Natural killer cell (primary cell): ENCODE results near the gene SNX5. TPM values are rescaled to one million over a fixed set of nuclear protein-coding genes. Genes with fewer than 3 reads are reported as not detected.
A peak's percentile ranks its signal among the peaks of the same experiment; 100 is the strongest.
"Not testable (repeated sequence)": the region's sequence is repeated elsewhere in the genome, so short reads cannot be mapped to it uniquely, and the experiment has no call there.

ENCODE experiments used
- ATAC-seq, 3 donors: fragments of 150-1000 bp in 2 of 3; fragments of 200-7000 bp in 1 of 3; cut with Tn5 transposase; 1 replicate in 1 of 3; 2 replicates in 2 of 3; pipeline ENCODE4 v1.10.0; 2021; ENCODE audit warnings: mild to moderate bottlenecking in 2 of 3, moderate library complexity in 2 of 3
- DNase-seq, 2 donors: peaks; one replicate each; pipeline versions ENCODE4 v3.0.0 to v3.0.0-alpha.2; 2013 to 2021; ENCODE audit warnings: mixed read lengths in 1 of 2
- H3K27ac ChIP-seq: one replicate; pipeline ENCODE4 v1.5.1; 2013; ENCODE audit warnings: mild to moderate bottlenecking, low read length
- H3K27me3 ChIP-seq: one replicate; pipeline ENCODE4 v1.6.1; 2013; ENCODE audit warnings: low read length; ENCODE audit not compliant: control insufficient read depth, insufficient read depth
- H3K36me3 ChIP-seq: one replicate; pipeline ENCODE4 v1.6.1; 2013; ENCODE audit warnings: low read length; ENCODE audit not compliant: control insufficient read depth, insufficient read depth
- H3K4me1 ChIP-seq: one replicate; pipeline ENCODE4 v1.6.1; 2013; ENCODE audit warnings: low read length; ENCODE audit not compliant: control insufficient read depth, insufficient read depth
- H3K4me3 ChIP-seq: one replicate; pipeline ENCODE4 v1.5.1; 2013; ENCODE audit warnings: low read length
- H3K9me3 ChIP-seq: one replicate; pipeline ENCODE4 v1.6.1; 2013; ENCODE audit warnings: low read length; ENCODE audit not compliant: control insufficient read depth, insufficient read depth
- H3K27ac Mint-ChIP-seq, 2 donors: one replicate each; pipeline ENCODE4 v1.8.0; 2022; ENCODE audit warnings: mild to moderate bottlenecking in 2 of 2, mixed read lengths in 2 of 2, moderate library complexity in 1 of 2
- H3K27me3 Mint-ChIP-seq, 2 donors: one replicate each; pipeline ENCODE4 v1.8.0; 2022; ENCODE audit warnings: low read depth in 2 of 2, mixed read lengths in 2 of 2
- H3K36me3 Mint-ChIP-seq: one replicate; pipeline ENCODE4 v1.8.0; 2022; ENCODE audit warnings: mixed read lengths
- H3K4me1 Mint-ChIP-seq, 2 donors: one replicate each; pipeline ENCODE4 v1.8.0; 2022; ENCODE audit warnings: mixed read lengths in 2 of 2
- H3K4me3 Mint-ChIP-seq: one replicate; pipeline ENCODE4 v1.8.0; 2022; ENCODE audit warnings: mild to moderate bottlenecking, moderate library complexity, mixed read lengths
- H3K9me3 Mint-ChIP-seq, 2 donors: one replicate each; pipeline ENCODE4 v1.8.0; 2022; ENCODE audit warnings: mixed read lengths in 2 of 2
- WGBS: methylation state at CpG from one replicate; pipeline ENCODE4 v1.1.7; 2013; ENCODE audit warnings: missing lambda C conversion rate; ENCODE audit not compliant: insufficient coverage; 5-methylcytosine and 5-hydroxymethylcytosine counted together
- intact Hi-C: fragments of 100-400 bp; cut with micrococcal nuclease; formaldehyde crosslinking; loops from one replicate; pipeline ENCODE4 v1.14.2; 2022
- total RNA-seq, 4 donors: library from RNA; stranded (reverse); fragments of 120-200 nt in 1 of 4; gene quantifications; one replicate each; pipeline versions ENCODE4 v1.2.3 to v1.2.4, GENCODE V29; 2013 to 2022
- TF ChIP-seq, protein P1 (sequence below): fragments of 200-600 bp; IDR thresholded peaks from one replicate; pipeline ENCODE4 v1.8.0; 2022; ENCODE audit warnings: antibody characterized with exemption

The SNX5 gene
- total RNA-seq, 3 donors from 2014 or later (not counting 1 experiment from before 2014, with no cell fraction given) = 62.3 to 85.4 (median 72.1) TPM

DNA sequence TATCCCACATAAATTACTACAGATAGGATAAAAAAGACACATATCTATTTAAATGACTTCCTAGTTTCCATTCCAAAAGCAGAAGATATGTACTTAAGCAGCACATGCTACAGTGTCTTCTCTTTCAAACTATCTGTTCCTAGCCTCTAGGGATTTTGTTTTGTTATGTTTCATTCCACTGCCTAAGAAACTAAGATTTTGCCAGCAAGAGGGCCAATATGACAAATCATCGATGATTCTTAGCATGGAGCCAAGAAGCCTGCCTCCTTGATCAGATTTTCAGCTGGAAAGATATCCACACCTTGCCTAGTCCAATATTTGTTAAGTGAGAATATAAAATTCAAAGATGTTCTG is 7.0 kb downstream of the SNX5 start:
- no peak for ATAC-seq
- Histone ChIP-seq H3K36me3 (peaks cover 3% of the 10 kb centered on the region), H3K4me1 (peaks cover 55% of the 10 kb centered on the region), H3K9me3 (no peaks in the 10 kb centered on the region), H3K27ac (no peak overlapping the region), H3K27me3 (no peaks in the 10 kb centered on the region), H3K4me3 (no peak overlapping the region)
- peak overlapping the region; percentile 95 to 98 for H3K27ac Mint-ChIP-seq
- 67% methylated on average over 1 of the region's 1 CpG for WGBS
- no peaks in the 10 kb centered on the region for H3K9me3 Mint-ChIP-seq
- peaks cover 83 to 87% of the 10 kb centered on the region in 2 donors for H3K4me1 Mint-ChIP-seq
- TF ChIP-seq, protein P1, sequence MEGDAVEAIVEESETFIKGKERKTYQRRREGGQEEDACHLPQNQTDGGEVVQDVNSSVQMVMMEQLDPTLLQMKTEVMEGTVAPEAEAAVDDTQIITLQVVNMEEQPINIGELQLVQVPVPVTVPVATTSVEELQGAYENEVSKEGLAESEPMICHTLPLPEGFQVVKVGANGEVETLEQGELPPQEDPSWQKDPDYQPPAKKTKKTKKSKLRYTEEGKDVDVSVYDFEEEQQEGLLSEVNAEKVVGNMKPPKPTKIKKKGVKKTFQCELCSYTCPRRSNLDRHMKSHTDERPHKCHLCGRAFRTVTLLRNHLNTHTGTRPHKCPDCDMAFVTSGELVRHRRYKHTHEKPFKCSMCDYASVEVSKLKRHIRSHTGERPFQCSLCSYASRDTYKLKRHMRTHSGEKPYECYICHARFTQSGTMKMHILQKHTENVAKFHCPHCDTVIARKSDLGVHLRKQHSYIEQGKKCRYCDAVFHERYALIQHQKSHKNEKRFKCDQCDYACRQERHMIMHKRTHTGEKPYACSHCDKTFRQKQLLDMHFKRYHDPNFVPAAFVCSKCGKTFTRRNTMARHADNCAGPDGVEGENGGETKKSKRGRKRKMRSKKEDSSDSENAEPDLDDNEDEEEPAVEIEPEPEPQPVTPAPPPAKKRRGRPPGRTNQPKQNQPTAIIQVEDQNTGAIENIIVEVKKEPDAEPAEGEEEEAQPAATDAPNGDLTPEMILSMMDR = no peak
- H3K4me3 Mint-ChIP-seq = peak overlapping the region; percentile 21
- no peak for DNase-seq
- intact Hi-C loops = loop anchor here (10.0 kb wide), 2 partner anchors 457 to 1227 kb away; partner anchors contain the start of gene SNRPB2
- H3K36me3 Mint-ChIP-seq = no peaks in the 10 kb centered on the region
- H3K27me3 Mint-ChIP-seq = no peaks in the 10 kb centered on the region

- Mint-ChIP-seq H3K27me3 (no peaks in the 10 kb centered on the region), H3K4me3 (no peak overlapping the region), H3K27ac (peak overlapping the region; percentile 95 to 98), H3K4me1 (peaks cover 80 to 82% of the 10 kb centered on the region in 2 donors), H3K36me3 (no peaks in the 10 kb centered on the region), H3K9me3 (no peaks in the 10 kb centered on the region)
- Histone ChIP-seq H3K4me3 (no peak overlapping the region), H3K27ac (peak overlapping the region; percentile 4), H3K36me3 (peaks cover 3% of the 10 kb centered on the region), H3K27me3 (no peaks in the 10 kb centered on the region), H3K4me1 (peaks cover 53% of the 10 kb centered on the region), H3K9me3 (no peaks in the 10 kb centered on the region)
- peak in 1 of 2 donors; percentile 5 for DNase-seq
- intact Hi-C loops = loop anchor here (10.0 kb wide), 2 partner anchors 456 to 1226 kb away; partner anchors contain the start of gene SNRPB2
- TF ChIP-seq, protein P1 = no peak
- ATAC-seq = no peak
- WGBS = 46% methylated on average over 6 of the region's 6 CpGs
Measured at GRCh38 chr20:17960927-17961586, 7.5 kb downstream of the SNX5 start.

- H3K4me3 Mint-ChIP-seq, H3K36me3 Mint-ChIP-seq, H3K4me3 ChIP-seq, H3K9me3 ChIP-seq, H3K36me3 ChIP-seq, ATAC-seq, DNase-seq, H3K27me3 Mint-ChIP-seq, H3K27ac ChIP-seq, H3K27me3 ChIP-seq, H3K9me3 Mint-ChIP-seq: not testable (repeated sequence)
- intact Hi-C loops = loop anchor here (10.0 kb wide), 2 partner anchors 456 to 1226 kb away; partner anchors contain the start of gene SNRPB2
- WGBS = 87% methylated on average over 15 of the region's 16 CpGs
- Mint-ChIP-seq H3K4me1 (peaks cover 76 to 80% of the 10 kb centered on the region in 2 donors), H3K27ac (peak overlapping the region; percentile 76 to 98)
- peaks cover 53% of the 10 kb centered on the region for H3K4me1 ChIP-seq
Measured at GRCh38 chr20:17960400-17960885, 8.2 kb downstream of the SNX5 start.

DNA sequence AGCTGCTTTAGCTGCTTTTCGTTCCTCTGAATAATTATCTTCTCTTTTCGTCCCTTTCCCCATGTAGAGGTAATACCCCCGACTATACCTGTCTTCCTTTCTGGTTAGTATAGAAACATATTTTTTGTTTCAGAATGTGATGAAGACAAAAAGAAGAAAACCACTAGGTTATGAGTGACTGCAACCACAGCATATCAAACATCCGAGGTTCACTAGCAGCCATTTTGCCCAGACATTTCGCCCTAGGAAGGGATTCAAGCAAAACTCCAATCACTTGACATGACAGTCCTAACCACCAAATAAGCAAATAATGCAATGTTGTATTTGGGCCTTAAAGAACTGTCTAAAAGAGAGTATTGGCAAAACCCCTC is 9.4 kb downstream of the SNX5 start:
- peaks cover 3% of the 10 kb centered on the region for H3K36me3 Mint-ChIP-seq
- H3K4me3 Mint-ChIP-seq = peak overlapping the region; percentile 35
- H3K27me3 Mint-ChIP-seq = no peaks in the 10 kb centered on the region
- no peaks in the 10 kb centered on the region for H3K9me3 ChIP-seq
- intact Hi-C loops = loop anchor here (5.0 kb wide), 1 partner anchor 38 kb away; no protein-coding TSS in a partner anchor
- no peak overlapping the region for H3K4me3 ChIP-seq
- peak overlapping the region; percentile 76 to 98 for H3K27ac Mint-ChIP-seq
- peaks cover 65 to 78% of the 10 kb centered on the region in 2 donors for H3K4me1 Mint-ChIP-seq
- H3K9me3 Mint-ChIP-seq = no peaks in the 10 kb centered on the region
- H3K27me3 ChIP-seq = no peaks in the 10 kb centered on the region
- WGBS = 57% methylated on average over 1 of the region's 5 CpGs
- TF ChIP-seq, protein P1 = no peak
- peaks cover 43% of the 10 kb centered on the region for H3K4me1 ChIP-seq
- ATAC-seq (no peak), DNase-seq (peak in 1 of 2 donors; percentile 27)
- peak overlapping the region; percentile 21 for H3K27ac ChIP-seq
- H3K36me3 ChIP-seq = peaks cover 16% of the 10 kb centered on the region
